ENCODE measurements around the gene THAP3. TPM values are rescaled to one million over a fixed set of nuclear protein-coding genes. Genes with fewer than 3 reads are reported as not detected.

The THAP3 gene
- total and polyA plus RNA-seq, 2 of the 8 experiments (the other 6 are each of a cell fraction or from before 2014, with no cell fraction given): 8.2 to 15.3 TPM

GRCh38 chr1:6586404-6586816 is 38.3 kb upstream of the THAP3 start:
- H3K23ac ChIP-seq (ENCODE audit: insufficient read length): no peak overlapping the region
- no peaks in the 10 kb centered on the region for H3K9me3 ChIP-seq (ENCODE audit: insufficient read depth in 2 of 2, low read depth in 1 of 2, low read length in 1 of 2)
- no peak overlapping the region; the same call in 1 of the 2 replicates for H2BK5ac ChIP-seq (ENCODE audit: low read depth, low read length)
- H3K79me1 ChIP-seq (ENCODE audit: low read depth, low read length): peaks cover 4% of the 10 kb centered on the region
- H2BK20ac ChIP-seq (ENCODE audit: low read length): no peak overlapping the region
- H3K4me2 ChIP-seq (ENCODE audit: insufficient read depth in 1 of 2, low read depth in 2 of 2, low read length in 2 of 2): no peak overlapping the region
- no peak overlapping the region for H3K9ac ChIP-seq (replicated peaks in 1 of 4; ENCODE audit: extremely low read depth in 1 of 4, low read depth in 3 of 4, low read length in 3 of 4)
- FAIRE-seq (no peak), DNase-seq (ENCODE audit: low read depth in 1 of 2, low spot score in 2 of 2) (no peak)
- H3K79me2 ChIP-seq (ENCODE audit: control insufficient read depth in 1 of 2, insufficient read depth in 2 of 2, low read length in 2 of 2): peaks cover 0 to 5% of the 10 kb centered on the region in 2 experiments; a peak in 1 of 4 replicates
- no peak overlapping the region for H3K4ac ChIP-seq (replicated peaks; ENCODE audit: insufficient read length, low read depth, low read length)
- peaks cover 0 to 27% (median 4%) of the 10 kb centered on the region in 4 experiments; a peak in 6 of 8 replicates for H3K36me3 ChIP-seq (ENCODE audit: control insufficient read depth in 2 of 4, insufficient read depth in 4 of 4, low read length in 3 of 4)
- H2BK120ac ChIP-seq (replicated peaks; ENCODE audit: low read depth, low read length): no peak overlapping the region
- H4K5ac ChIP-seq (ENCODE audit: insufficient read length, low read depth, low read length): no peak overlapping the region
- no peaks in the 10 kb centered on the region for H3K23me2 ChIP-seq (ENCODE audit: low read depth, low read length)
- H3K4me1 ChIP-seq (replicated peaks in 1 of 4; ENCODE audit: control insufficient read depth in 3 of 4, insufficient read depth in 4 of 4, low read length in 3 of 4): no peaks in the 10 kb centered on the region; a peak in 1 of 7 replicates
- H2BK12ac ChIP-seq (ENCODE audit: low read depth, low read length): no peak overlapping the region
- H3K14ac ChIP-seq (ENCODE audit: insufficient read length): no peak overlapping the region
- CTCF ChIA-PET (ENCODE audit: partially characterized antibody): interaction anchor here (1.8 to 2.1 kb wide), 2 partner anchors 32 to 46 kb away, joined by 6 to 7 read pairs; partner anchors contain the start of genes NOL9 and TAS1R1
- no peak overlapping the region for H3K27ac ChIP-seq (ENCODE audit: low read depth, low read length)
- H3K18ac ChIP-seq (ENCODE audit: extremely low read depth, low read length): no peak overlapping the region
- no peak overlapping the region for H3K56ac ChIP-seq (replicated peaks; ENCODE audit: insufficient read length, low read depth, low read length)
- H2BK15ac ChIP-seq (ENCODE audit: low read length): no peak overlapping the region
- WGBS, 2 experiments (ENCODE audit: extremely low coverage in 1 of 2, insufficient coverage in 1 of 2, insufficient read length in 1 of 2, insufficient replicate concordance in 2 of 2, low coverage in 1 of 2, low lambda C conversion rate in 2 of 2, missing lambda C conversion rate in 1 of 2): 86% methylated on average over 6 of the region's 11 CpGs; no CpG with 5 or more reads in 1 of the 2 experiments
- H3K4me3 ChIP-seq (ENCODE audit: extremely low read depth in 1 of 4, insufficient read depth in 2 of 4, low read depth in 3 of 4, low read length in 4 of 4): no peak overlapping the region
- H2AK5ac ChIP-seq (ENCODE audit: low read depth, low read length): no peak overlapping the region
- no peak overlapping the region for H2AFZ ChIP-seq (ENCODE audit: low read length)
- 0 out of 2 replicates have a peak overlapping the region, but pooled peaks have one; percentile 51 for H4K8ac ChIP-seq (ENCODE audit: extremely low read depth, insufficient read depth, low read length)
- POLR2A ChIA-PET (ENCODE audit: partially characterized antibody): interaction anchor here (1.3 to 17.4 kb wide), 5 partner anchors 8 to 48 kb away, joined by 4 to 196 read pairs (median 4); partner anchors contain the start of genes KLHL21, NOL9, TAS1R1 and THAP3
- H3K27me3 ChIP-seq (replicated peaks in 1 of 4; ENCODE audit: control insufficient read depth in 3 of 4, extremely low read depth in 1 of 4, insufficient read depth in 3 of 4, low read length in 3 of 4): no peaks in the 10 kb centered on the region
- peaks cover 2 to 30% of the 10 kb centered on the region in 2 experiments for H4K20me1 ChIP-seq (replicated peaks in 1 of 2; ENCODE audit: control insufficient read depth in 1 of 2, insufficient read depth in 2 of 2, low read length in 2 of 2)
- H4K91ac ChIP-seq (replicated peaks; ENCODE audit: insufficient read length, low read length): no peak overlapping the region
- TF ChIP-seq SAP30 (IDR thresholded peaks at IDR 0.05; ENCODE audit: insufficient read depth, insufficient replicate concordance, low read length): no peak
- TF ChIP-seq MAX (IDR thresholded peaks at IDR 0.05): no peak
- no peak; a peak in 1 of 3 replicates for TF ChIP-seq POLR2A (IDR thresholded peaks at IDR 0.05; ENCODE audit: control extremely low read depth in 1 of 2, low read depth in 2 of 2, low read length in 2 of 2)
- TF ChIP-seq ZNF274 (IDR thresholded peaks at IDR 0.05; ENCODE audit: borderline replicate concordance, extremely low read depth, low read length): no peak
- TF ChIP-seq SRF (IDR thresholded peaks at IDR 0.05; ENCODE audit: low read depth, low read length): no peak
- TF ChIP-seq CHD1 (IDR thresholded peaks at IDR 0.05; ENCODE audit: low read depth, low read length): no peak
- no peak for TF ChIP-seq EP300 (IDR thresholded peaks at IDR 0.05; ENCODE audit: borderline replicate concordance in 1 of 2, low read depth in 2 of 2, low read length in 2 of 2)
- no peak for TF ChIP-seq YY1 (IDR thresholded peaks at IDR 0.05; ENCODE audit: low read depth, low read length)
- TF ChIP-seq GABPA (IDR thresholded peaks at IDR 0.05; ENCODE audit: borderline replicate concordance, insufficient read depth, low read length): no peak
- TF ChIP-seq RAD21 (IDR thresholded peaks at IDR 0.05 in 1 of 2, conservative IDR thresholded peaks at IDR 0.05 in 1 of 2; ENCODE audit: low read depth in 2 of 2, low read length in 2 of 2): no peak
- TF ChIP-seq BACH1 (IDR thresholded peaks at IDR 0.05; ENCODE audit: low read length): no peak
- no peak for TF ChIP-seq POU5F1 (IDR thresholded peaks at IDR 0.05; ENCODE audit: low read depth, low read length)
- no peak for TF ChIP-seq RFX5 (IDR thresholded peaks at IDR 0.05; ENCODE audit: borderline replicate concordance, low read depth, low read length)

Measured in H1 (cell line).